Measurements from ENCODE around the gene GEMIN5.
"Not testable (repeated sequence)": the region's sequence is repeated elsewhere in the genome, so short reads cannot be mapped to it uniquely, and the experiment has no call there.

GEMIN5 gene

DNA sequence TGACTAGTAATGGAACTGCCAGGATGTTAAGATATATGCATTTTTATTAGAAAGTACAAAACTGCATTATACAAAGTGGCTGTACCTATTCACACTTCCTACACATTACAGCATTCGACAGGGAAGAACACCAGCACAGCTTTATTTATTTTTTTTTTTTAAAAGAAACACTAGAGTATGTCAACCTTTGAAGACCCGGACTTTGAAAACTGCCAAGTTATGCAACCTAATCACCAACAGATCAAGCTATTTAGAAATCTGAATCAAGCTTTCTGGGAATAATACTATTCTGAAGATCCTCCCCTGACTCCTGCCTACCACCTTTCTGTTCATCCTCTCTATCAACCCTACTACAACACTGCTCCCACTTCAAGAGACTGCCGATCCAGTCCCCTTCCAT, 4.5 kb downstream of the GEMIN5 start:
- TF ChIP-seq, protein P1, sequence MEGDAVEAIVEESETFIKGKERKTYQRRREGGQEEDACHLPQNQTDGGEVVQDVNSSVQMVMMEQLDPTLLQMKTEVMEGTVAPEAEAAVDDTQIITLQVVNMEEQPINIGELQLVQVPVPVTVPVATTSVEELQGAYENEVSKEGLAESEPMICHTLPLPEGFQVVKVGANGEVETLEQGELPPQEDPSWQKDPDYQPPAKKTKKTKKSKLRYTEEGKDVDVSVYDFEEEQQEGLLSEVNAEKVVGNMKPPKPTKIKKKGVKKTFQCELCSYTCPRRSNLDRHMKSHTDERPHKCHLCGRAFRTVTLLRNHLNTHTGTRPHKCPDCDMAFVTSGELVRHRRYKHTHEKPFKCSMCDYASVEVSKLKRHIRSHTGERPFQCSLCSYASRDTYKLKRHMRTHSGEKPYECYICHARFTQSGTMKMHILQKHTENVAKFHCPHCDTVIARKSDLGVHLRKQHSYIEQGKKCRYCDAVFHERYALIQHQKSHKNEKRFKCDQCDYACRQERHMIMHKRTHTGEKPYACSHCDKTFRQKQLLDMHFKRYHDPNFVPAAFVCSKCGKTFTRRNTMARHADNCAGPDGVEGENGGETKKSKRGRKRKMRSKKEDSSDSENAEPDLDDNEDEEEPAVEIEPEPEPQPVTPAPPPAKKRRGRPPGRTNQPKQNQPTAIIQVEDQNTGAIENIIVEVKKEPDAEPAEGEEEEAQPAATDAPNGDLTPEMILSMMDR (IDR thresholded peaks at IDR 0.05): no peak
- H3K4me3 ChIP-seq (ENCODE audit: low read depth, low read length): no peak overlapping the region
- no peaks in the 10 kb centered on the region for H3K9me3 ChIP-seq (ENCODE audit: control insufficient read depth, low read length)
- H3K27ac ChIP-seq: no peak overlapping the region
- H3K4me2 ChIP-seq (ENCODE audit: low read length): no peak overlapping the region
- H3K36me3 ChIP-seq (ENCODE audit: control insufficient read depth, insufficient read depth, low read length): no peaks in the 10 kb centered on the region
- H3K9ac ChIP-seq: no peak overlapping the region
- no peaks in the 10 kb centered on the region for H3K27me3 ChIP-seq (ENCODE audit: control insufficient read depth, insufficient read depth, low read length)
- H2AFZ ChIP-seq: no peak overlapping the region
- no peaks in the 10 kb centered on the region for H3K79me2 ChIP-seq
- peaks cover 4% of the 10 kb centered on the region for H3K4me1 ChIP-seq

DNA sequence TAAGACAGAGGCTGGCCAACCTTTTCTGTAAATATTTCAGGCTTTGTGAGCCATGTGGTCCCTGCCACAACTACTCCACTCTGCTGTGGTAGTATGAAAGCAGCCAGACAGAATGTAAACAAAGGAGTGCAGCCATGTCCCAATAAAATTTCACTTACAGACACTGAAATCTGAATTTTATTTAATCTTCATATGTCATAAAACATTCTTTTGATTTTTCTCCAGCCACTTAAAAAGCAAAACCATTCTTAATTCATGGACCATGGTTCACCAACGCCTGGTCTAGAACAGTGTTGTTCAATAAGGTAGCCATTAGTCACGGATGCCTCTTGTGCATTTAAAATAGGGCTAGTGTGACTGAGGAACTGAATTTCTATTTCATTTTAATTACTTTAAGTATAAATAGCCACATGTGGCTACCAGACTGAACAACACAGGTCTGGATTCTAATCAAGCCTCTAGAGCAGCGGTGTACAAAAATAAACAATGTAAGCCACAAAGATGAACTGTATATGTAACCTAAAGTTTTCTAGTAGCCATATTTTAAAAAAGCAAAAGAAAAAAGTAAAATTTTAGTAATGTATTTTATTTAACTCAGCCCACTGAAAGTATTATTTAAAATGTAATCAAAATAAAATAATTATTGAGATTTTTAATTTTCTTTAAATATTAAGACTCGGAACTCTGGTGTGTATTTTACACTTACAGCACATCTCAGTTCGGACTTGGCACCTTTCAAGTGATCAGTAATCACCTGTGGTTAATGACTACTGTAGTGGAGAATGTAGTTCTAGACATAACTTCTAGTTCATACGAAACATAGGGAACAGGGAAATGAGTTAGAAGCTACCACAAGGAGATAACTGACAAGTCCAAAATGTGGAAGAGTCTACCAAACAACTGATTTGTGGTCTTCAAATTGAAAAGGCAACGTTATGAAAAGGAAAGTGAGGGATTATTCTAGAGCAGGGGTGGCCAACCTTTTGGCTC, 14.3 kb downstream of the GEMIN5 start:
- no peak overlapping the region for H3K4me2 ChIP-seq (ENCODE audit: low read length)
- no peaks in the 10 kb centered on the region for H3K27me3 ChIP-seq (ENCODE audit: control insufficient read depth, insufficient read depth, low read length)
- H3K9me3 ChIP-seq (ENCODE audit: control insufficient read depth, low read length): no peaks in the 10 kb centered on the region
- no peak overlapping the region for H2AFZ ChIP-seq
- no peak overlapping the region for H3K9ac ChIP-seq
- TF ChIP-seq, protein P1 (IDR thresholded peaks at IDR 0.05): no peak
- H3K36me3 ChIP-seq (ENCODE audit: control insufficient read depth, insufficient read depth, low read length): no peaks in the 10 kb centered on the region
- H3K4me3 ChIP-seq (ENCODE audit: low read depth, low read length): no peak overlapping the region
- no peaks in the 10 kb centered on the region for H3K4me1 ChIP-seq
- no peak overlapping the region for H3K27ac ChIP-seq
- no peaks in the 10 kb centered on the region for H3K79me2 ChIP-seq

DNA sequence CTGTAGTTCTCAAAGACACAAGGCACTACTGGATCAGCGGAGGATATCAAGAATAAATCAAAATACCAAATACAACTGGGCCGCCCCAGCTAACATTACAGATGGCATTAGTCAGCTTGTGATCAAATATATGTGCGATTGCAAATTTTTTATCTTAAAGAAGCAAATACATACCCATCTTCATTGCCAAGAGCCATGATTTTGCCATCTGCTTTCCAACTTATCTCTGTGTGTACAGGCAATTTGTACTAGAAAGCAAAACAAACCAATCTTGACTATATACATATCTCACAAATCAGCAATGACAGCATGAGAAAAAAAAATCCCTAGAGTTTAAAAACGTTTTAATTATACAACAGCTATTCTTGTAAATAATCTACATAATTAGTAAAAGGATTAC, 20.3 kb downstream of the GEMIN5 start:
- Histone ChIP-seq H3K36me3 (ENCODE audit: control insufficient read depth, insufficient read depth, low read length) (no peaks in the 10 kb centered on the region), H3K9ac (no peak overlapping the region), H2AFZ (no peak overlapping the region), H3K4me1 (no peaks in the 10 kb centered on the region), H3K27ac (no peak overlapping the region), H3K27me3 (ENCODE audit: control insufficient read depth, insufficient read depth, low read length) (no peaks in the 10 kb centered on the region), H3K79me2 (no peaks in the 10 kb centered on the region), H3K4me2 (ENCODE audit: low read length) (no peak overlapping the region), H3K9me3 (ENCODE audit: control insufficient read depth, low read length) (no peaks in the 10 kb centered on the region), H3K4me3 (ENCODE audit: low read depth, low read length) (no peak overlapping the region)
- TF ChIP-seq, protein P1 (IDR thresholded peaks at IDR 0.05): no peak

DNA sequence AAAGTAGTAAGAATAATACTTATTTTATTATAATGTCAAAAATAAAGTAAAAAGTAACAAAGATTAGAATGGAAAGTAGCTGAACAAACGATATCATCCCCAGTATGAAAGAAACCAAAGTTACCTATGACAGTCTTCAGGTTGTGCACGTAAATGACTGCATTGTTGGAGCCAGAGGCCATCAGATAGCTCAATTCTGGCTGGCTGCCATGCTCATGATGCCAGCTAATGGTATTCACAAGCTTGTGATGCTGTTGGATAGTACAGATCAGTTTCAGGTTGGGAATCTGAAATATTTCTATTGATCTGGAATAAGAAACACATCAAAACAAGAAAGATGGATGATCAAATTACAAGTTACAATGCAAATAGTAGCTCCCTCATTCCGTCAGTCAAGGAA, 21.1 kb downstream of the GEMIN5 start:
- Histone ChIP-seq H3K36me3 (ENCODE audit: control insufficient read depth, insufficient read depth, low read length) (no peaks in the 10 kb centered on the region), H3K79me2 (no peaks in the 10 kb centered on the region)

DNA sequence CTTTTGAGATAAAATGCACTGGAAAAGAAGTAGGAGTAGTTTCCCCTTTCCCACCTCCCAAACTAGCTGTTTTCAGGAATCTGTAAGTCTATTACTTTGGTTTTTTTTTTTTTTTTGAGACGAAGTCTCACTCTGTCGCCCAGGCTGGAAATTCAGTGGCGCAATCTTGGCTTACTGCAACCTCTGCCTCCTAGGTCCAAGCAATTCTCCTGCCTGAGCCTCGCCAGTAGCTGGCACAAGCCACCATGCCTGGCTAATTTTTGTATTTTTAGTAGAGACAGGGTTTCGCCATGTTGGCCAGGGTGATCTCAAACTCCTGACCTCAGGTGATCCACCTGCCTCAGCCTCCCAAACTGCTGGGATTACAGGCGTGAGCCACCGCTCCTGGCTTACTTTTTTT, 32.4 kb downstream of the GEMIN5 start:
- H2AFZ ChIP-seq; H3K9me3 ChIP-seq (ENCODE audit: control insufficient read depth, low read length); H3K27ac ChIP-seq; H3K79me2 ChIP-seq; H3K9ac ChIP-seq; H3K4me1 ChIP-seq; H3K4me3 ChIP-seq (ENCODE audit: low read depth, low read length); H3K27me3 ChIP-seq (ENCODE audit: control insufficient read depth, insufficient read depth, low read length); H3K4me2 ChIP-seq (ENCODE audit: low read length); H3K36me3 ChIP-seq (ENCODE audit: control insufficient read depth, insufficient read depth, low read length): not testable (repeated sequence)

More for the DNA sequence above, 21.1 kb downstream of the GEMIN5 start:
- Histone ChIP-seq H2AFZ (no peak overlapping the region), H3K27ac (no peak overlapping the region), H3K4me1 (no peaks in the 10 kb centered on the region), H3K4me3 (ENCODE audit: low read depth, low read length) (no peak overlapping the region), H3K9me3 (ENCODE audit: control insufficient read depth, low read length) (no peaks in the 10 kb centered on the region), H3K27me3 (ENCODE audit: control insufficient read depth, insufficient read depth, low read length) (no peaks in the 10 kb centered on the region), H3K9ac (no peak overlapping the region), H3K4me2 (ENCODE audit: low read length) (no peak overlapping the region)
- TF ChIP-seq, protein P1 (IDR thresholded peaks at IDR 0.05): no peak
